Heart left ventricle (tissue), 16 donors: ENCODE data around the gene DRC7. TPM values are rescaled to one million over a fixed set of nuclear protein-coding genes. Genes with fewer than 3 reads are reported as not detected.

Experiments used
- ATAC-seq, 4 donors: fragments of 200-7000 bp; cut with Tn5 transposase; one replicate each; pipeline ENCODE4 v1.9.1; 2020 to 2022; ENCODE audit warnings: moderate library complexity in 4 of 4, mild to moderate bottlenecking in 3 of 4, moderate number of reproducible peaks in 1 of 4
- DNase-seq, 5 donors: peaks; one replicate each; pipeline ENCODE4 v3.0.0-alpha.2; 2020
- H3K27ac ChIP-seq, 12 donors: fragments of 200-600 bp; sonication (generic) in 4 of 12; one replicate each; pipeline versions ENCODE4 v1.5.0 to v1.8.0; 2016 to 2022; ENCODE audit warnings: mild to moderate bottlenecking in 2 of 12
- H3K27me3 ChIP-seq, 9 donors: fragments of 200-600 bp; sonication (generic) in 2 of 9; one replicate each; pipeline versions ENCODE4 v1.5.1 to v1.8.0; 2016 to 2022; ENCODE audit warnings: mild to moderate bottlenecking in 3 of 9
- H3K36me3 ChIP-seq, 9 donors: fragments of 200-600 bp; sonication (generic) in 2 of 9; one replicate each; pipeline versions ENCODE4 v1.5.0 to v1.8.0; 2018 to 2022; ENCODE audit warnings: mild to moderate bottlenecking in 2 of 9
- H3K4me1 ChIP-seq, 12 donors: fragments of 200-600 bp; sonication (generic) in 4 of 12; one replicate each; pipeline versions ENCODE4 v1.5.0 to v1.8.0; 2016 to 2022; ENCODE audit warnings: mild to moderate bottlenecking in 3 of 12
- H3K4me3 ChIP-seq, 12 donors: fragments of 200-600 bp; sonication (generic) in 4 of 12; one replicate each; pipeline versions ENCODE4 v1.5.0 to v1.8.0; 2017 to 2022; ENCODE audit warnings: mild to moderate bottlenecking in 9 of 12, moderate library complexity in 4 of 12
- H3K9me3 ChIP-seq, 12 donors: fragments of 200-600 bp; sonication (generic) in 4 of 12; one replicate each; pipeline versions ENCODE4 v1.5.0 to v1.8.0; 2016 to 2022; ENCODE audit warnings: mild to moderate bottlenecking in 1 of 12
- POLR2A ChIP-seq, 2 donors: fragments of 450-650 bp; IDR thresholded peaks; one replicate each; pipeline ENCODE4 v1.6.1; 2017; ENCODE audit warnings: antibody characterized with exemption in 2 of 2, mild to moderate bottlenecking in 2 of 2, moderate library complexity in 2 of 2
- WGBS, 4 donors: extraction: QIAGEN DNeasy Blood & Tissue Kit in 2 of 4; methylation state at CpG; one replicate each; pipeline versions ENCODE4 v1.1.5 to v1.1.7; 2013 to 2018; 5-methylcytosine and 5-hydroxymethylcytosine counted together
- intact Hi-C, 10 donors: fragments of 100-400 bp; cut with DNase I; formaldehyde crosslinking; loops; one replicate each; pipeline versions ENCODE4 v1.11.1 to v1.14.2; 2022
- polyA plus RNA-seq, 2 donors: library from polyadenylated mRNA; stranded (reverse); fragments of 200-250 nt; gene quantifications; one replicate each; pipeline ENCODE4 v1.2.3, GENCODE V29; 2013
- total RNA-seq, 9 donors: library from RNA; depleted of rRNA in 2 of 9; stranded (reverse); fragments of >200 nt in 2 of 9; fragmentation: NEBNext Ultra II Directional in 3 of 9; extraction: Animal tissue kit (Norgen Biotek cat#: 25700) in 3 of 9; gene quantifications; one replicate each; pipeline versions ENCODE4 v1.1.0 to v1.2.4, GENCODE V29; 2016 to 2023
- TF ChIP-seq, protein P1 (sequence below), 12 donors: fragments of 200-600 bp; sonication (generic) in 4 of 12; IDR thresholded peaks; one replicate each; pipeline versions ENCODE4 v1.5.0 to v1.8.0; 2018 to 2022; ENCODE audit warnings: antibody characterized with exemption in 12 of 12, mild to moderate bottlenecking in 5 of 12
- donor health status: ischemic (EF 13 %, LVEDD 7.1; RV severe dilation, severe dysfunction).
- donor health status: healthy with polysubstance abuse.
- donor health status: DM: no; HTN: yes; CAD: no.
- donor health status: DM: no; HTN: no; CAD: no.
- donor health status: ischemic (EF 25% LVEDD 6.9; RV normal size, moderate dysfunction).
- donor health status: ischemic (EF 25% LVEDD 5.7; RV mildly dilated, moderate dysfunction).
- donor health status: healthy.
- donor health status: DM: yes; HTN: yes; CAD: no.
- donor health status: ischemic (EF 35%, LVEDD 5.7; RV mildly dilated, moderate dysfunction).
- donor health status: nonischemic (EF 11% LVEDD 7.7; RV severe dilation, severe dysfunction).
- donor health status: DM: yes; HTN: yes; CAD: no.
- donor health status: PGD.
- donor health status: ischemic (EF 29% LVEDD 5.4; RV normal size, mild dysfunction).
- donor health status: nonischemic (EF 23%, LVEDD 6.1; RV moderate dilation, normal function).

Gene DRC7
- total and polyA plus RNA-seq, 11 donors = 0.29 TPM; not detected in 10

DNA sequence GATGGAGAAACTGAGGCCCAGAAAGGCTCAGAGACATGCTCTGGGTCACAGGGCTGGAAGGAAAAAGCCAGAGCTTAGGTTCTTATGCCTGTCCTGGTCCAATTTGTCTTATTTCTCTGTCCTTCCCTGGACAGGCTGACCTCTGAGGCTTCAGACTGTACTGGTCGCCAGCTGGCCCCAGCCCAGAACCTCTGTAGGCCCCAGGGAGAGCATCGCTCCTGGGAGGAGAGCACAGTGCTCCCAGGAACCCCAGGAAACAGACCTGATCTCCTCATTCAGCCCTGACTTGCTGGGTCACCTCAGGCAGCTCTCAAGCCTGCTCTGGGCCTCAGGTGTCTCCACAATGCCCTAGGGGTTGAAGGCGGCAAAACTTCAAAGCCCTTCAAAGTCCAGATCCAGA is 4.9 kb downstream of the DRC7 start:
- no peak for ATAC-seq
- no peak for DNase-seq
- intact Hi-C loops = no loop called here
- Histone ChIP-seq H3K36me3 (no peaks in the 10 kb centered on the region), H3K4me3 (no peak overlapping the region), H3K9me3 (no peaks in the 10 kb centered on the region), H3K27ac (no peak overlapping the region), H3K4me1 (no peaks in the 10 kb centered on the region), H3K27me3 (no peaks in the 10 kb centered on the region)
- 67 to 83% (median 80%) methylated on average over 2 to 3 of the region's 3 CpGs; no CpG with 5 or more reads in 1 of the 4 donors for WGBS, 4 donors
- TF ChIP-seq, protein P1, sequence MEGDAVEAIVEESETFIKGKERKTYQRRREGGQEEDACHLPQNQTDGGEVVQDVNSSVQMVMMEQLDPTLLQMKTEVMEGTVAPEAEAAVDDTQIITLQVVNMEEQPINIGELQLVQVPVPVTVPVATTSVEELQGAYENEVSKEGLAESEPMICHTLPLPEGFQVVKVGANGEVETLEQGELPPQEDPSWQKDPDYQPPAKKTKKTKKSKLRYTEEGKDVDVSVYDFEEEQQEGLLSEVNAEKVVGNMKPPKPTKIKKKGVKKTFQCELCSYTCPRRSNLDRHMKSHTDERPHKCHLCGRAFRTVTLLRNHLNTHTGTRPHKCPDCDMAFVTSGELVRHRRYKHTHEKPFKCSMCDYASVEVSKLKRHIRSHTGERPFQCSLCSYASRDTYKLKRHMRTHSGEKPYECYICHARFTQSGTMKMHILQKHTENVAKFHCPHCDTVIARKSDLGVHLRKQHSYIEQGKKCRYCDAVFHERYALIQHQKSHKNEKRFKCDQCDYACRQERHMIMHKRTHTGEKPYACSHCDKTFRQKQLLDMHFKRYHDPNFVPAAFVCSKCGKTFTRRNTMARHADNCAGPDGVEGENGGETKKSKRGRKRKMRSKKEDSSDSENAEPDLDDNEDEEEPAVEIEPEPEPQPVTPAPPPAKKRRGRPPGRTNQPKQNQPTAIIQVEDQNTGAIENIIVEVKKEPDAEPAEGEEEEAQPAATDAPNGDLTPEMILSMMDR (IDR thresholded peaks at IDR 0.05) = no peak
- TF ChIP-seq POLR2A (IDR thresholded peaks at IDR 0.05) = no peak

DNA sequence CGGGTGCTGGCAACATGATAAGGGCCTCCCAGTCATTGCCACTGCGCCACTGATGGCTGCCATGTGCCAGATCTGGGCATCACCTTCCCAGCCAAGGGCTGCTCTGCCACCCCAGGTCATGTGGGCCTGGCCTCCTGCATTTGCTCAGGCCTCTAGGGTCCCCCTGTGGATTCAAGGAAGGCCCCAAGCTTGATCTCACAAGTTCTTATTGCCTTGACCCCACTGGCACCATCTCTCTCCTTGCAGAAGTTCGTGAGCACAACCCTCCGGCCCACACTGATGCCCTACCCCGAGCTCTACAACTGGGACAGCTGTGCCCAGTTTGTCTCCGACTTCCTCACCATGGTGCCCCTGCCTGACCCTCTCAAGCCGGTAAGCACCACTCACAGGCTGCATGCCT is 5.3 kb downstream of the DRC7 start:
- 93 to 99% (median 96%) methylated on average over 6 to 7 of the region's 7 CpGs for WGBS, 4 donors
- Histone ChIP-seq H3K27me3 (no peaks in the 10 kb centered on the region), H3K27ac (no peak overlapping the region), H3K36me3 (no peaks in the 10 kb centered on the region), H3K4me3 (no peak overlapping the region), H3K9me3 (no peaks in the 10 kb centered on the region), H3K4me1 (no peaks in the 10 kb centered on the region)
- no peak for ATAC-seq
- intact Hi-C loops = loop anchor here in 1 of 10 donors (5.0 kb wide), 1 partner anchor 43 kb away; no protein-coding TSS in a partner anchor
- TF ChIP-seq POLR2A (IDR thresholded peaks at IDR 0.05) = no peak
- TF ChIP-seq, protein P1 (IDR thresholded peaks at IDR 0.05) = no peak
- no peak for DNase-seq

DNA sequence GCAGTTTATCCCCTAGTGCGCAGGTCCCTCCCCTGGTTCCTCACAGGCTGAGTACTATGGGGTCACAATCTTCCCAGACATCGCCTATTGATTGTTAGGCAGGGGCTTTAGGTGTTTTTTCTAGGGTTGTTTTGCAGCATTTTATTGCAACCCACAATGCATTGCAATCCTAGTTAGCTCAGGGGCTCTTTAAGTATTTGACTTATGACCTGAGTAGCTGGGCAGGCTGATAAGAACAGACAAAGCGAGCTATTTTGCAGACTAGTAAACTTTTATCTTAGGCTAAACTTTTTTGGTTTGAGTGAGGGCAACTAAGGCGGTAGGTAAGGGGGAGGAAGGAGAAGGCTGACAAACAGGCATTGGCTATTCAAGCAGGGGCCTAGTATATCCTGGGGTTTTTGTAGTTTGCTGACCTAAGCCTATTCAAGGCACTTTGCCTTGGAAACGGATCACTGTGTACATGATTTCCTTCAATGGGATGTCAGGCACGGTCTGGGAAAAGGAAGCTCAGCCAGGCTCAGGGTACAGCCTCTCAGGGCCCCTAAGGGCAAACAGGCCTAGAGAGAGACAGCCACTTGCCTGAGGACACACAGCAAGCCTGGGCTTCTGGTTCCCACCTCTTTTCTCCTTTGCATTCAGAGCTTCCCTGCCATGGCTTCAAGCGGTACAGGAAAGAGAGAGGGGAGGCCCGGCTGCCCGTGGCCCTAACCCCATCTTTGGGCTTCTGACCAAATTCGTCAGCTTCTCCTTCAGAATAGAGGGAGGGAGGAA is 6.4 kb downstream of the DRC7 start:
- H3K27me3 ChIP-seq = no peaks in the 10 kb centered on the region
- WGBS, 4 donors = 76 to 81% (median 78%) methylated on average over 9 to 10 of the region's 10 CpGs
- no peak for ATAC-seq

DNA sequence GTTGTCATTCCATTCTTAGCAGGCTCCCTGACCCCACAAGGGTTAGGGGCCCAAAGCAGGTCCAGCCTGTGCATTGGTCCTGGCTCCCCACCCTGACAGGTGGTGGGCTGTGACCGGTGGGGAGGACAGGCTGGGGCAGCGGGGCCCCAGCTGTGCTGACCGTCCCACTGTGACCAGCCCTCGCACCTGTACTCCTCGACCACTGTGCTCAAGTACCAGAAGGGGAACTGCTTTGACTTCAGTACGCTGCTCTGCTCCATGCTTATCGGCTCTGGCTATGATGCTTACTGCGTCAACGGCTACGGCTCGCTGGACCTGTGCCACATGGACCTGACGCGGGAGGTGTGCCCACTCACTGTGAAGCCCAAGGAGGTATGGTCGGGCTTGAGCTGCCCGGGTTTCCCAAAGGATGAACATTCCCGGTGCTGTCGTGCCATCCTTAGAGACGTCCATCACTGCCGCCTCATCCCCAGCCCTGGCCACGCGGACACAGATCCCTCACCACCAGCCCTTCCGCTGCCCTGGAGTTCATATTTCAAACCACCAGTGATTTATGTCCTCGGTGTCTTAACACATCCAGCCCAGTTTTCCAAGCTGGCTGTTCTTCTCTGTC is 7.3 kb downstream of the DRC7 start:
- DNase-seq (no peak), ATAC-seq (peak in 1 of 4 donors; percentile 29)
- Histone ChIP-seq H3K27me3 (no peaks in the 10 kb centered on the region), H3K9me3 (no peaks in the 10 kb centered on the region), H3K4me1 (no peaks in the 10 kb centered on the region), H3K36me3 (no peaks in the 10 kb centered on the region), H3K27ac (no peak overlapping the region), H3K4me3 (no peak overlapping the region)
- 83 to 86% (median 85%) methylated on average over 22 to 23 of the region's 23 CpGs for WGBS, 4 donors
- intact Hi-C loops = loop anchor here in 1 of 10 donors (5.0 kb wide), 1 partner anchor 45 kb away; no protein-coding TSS in a partner anchor
- TF ChIP-seq, protein P1 (IDR thresholded peaks at IDR 0.05) = no peak
- no peak for TF ChIP-seq POLR2A (IDR thresholded peaks at IDR 0.05)

More for the DNA sequence above, 6.4 kb downstream of the DRC7 start:
- H3K4me1 ChIP-seq = no peaks in the 10 kb centered on the region
- H3K4me3 ChIP-seq = no peak overlapping the region
- DNase-seq = no peak
- TF ChIP-seq POLR2A (IDR thresholded peaks at IDR 0.05) = no peak
- TF ChIP-seq, protein P1 (IDR thresholded peaks at IDR 0.05) = no peak
- no peak overlapping the region for H3K27ac ChIP-seq
- no peaks in the 10 kb centered on the region for H3K36me3 ChIP-seq
- intact Hi-C loops = loop anchor here in 1 of 10 donors (5.0 kb wide), 1 partner anchor 44 kb away; no protein-coding TSS in a partner anchor
- H3K9me3 ChIP-seq = no peaks in the 10 kb centered on the region
